ENCODE measurements around the gene CEP85L. TPM values are rescaled to one million over a fixed set of nuclear protein-coding genes. Genes with fewer than 3 reads are reported as not detected.

The CEP85L gene
- total RNA-seq, 1 experiment from 2014 or later = 5.8 TPM

GRCh38 chr6:118501099-118501498, 150.3 kb downstream of the CEP85L start:
- H3K4me1 Mint-ChIP-seq (ENCODE audit: low read depth, unreplicated experiment) = no peaks in the 10 kb centered on the region
- H3K4me3 Mint-ChIP-seq (ENCODE audit: low read depth, unreplicated experiment) = no peak overlapping the region
- no TSS peak for BruUV-seq (replicated peaks)
- CTCF ChIA-PET = no interaction called here
- no peak overlapping the region for H3K27ac Mint-ChIP-seq (ENCODE audit: unreplicated experiment)
- peaks cover 9% of the 10 kb centered on the region for H3K9me3 Mint-ChIP-seq (ENCODE audit: low read depth, unreplicated experiment)
- TF ChIP-seq, protein P1, sequence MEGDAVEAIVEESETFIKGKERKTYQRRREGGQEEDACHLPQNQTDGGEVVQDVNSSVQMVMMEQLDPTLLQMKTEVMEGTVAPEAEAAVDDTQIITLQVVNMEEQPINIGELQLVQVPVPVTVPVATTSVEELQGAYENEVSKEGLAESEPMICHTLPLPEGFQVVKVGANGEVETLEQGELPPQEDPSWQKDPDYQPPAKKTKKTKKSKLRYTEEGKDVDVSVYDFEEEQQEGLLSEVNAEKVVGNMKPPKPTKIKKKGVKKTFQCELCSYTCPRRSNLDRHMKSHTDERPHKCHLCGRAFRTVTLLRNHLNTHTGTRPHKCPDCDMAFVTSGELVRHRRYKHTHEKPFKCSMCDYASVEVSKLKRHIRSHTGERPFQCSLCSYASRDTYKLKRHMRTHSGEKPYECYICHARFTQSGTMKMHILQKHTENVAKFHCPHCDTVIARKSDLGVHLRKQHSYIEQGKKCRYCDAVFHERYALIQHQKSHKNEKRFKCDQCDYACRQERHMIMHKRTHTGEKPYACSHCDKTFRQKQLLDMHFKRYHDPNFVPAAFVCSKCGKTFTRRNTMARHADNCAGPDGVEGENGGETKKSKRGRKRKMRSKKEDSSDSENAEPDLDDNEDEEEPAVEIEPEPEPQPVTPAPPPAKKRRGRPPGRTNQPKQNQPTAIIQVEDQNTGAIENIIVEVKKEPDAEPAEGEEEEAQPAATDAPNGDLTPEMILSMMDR (IDR thresholded peaks at IDR 0.05; ENCODE audit: unreplicated experiment) = no peak
- no peak for DNase-seq
- no peaks in the 10 kb centered on the region for H3K36me3 Mint-ChIP-seq (ENCODE audit: insufficient read depth, unreplicated experiment)
- intact Hi-C loops (cut with micrococcal nuclease; ENCODE audit: unreplicated experiment) = no loop called here
- H3K27me3 Mint-ChIP-seq (ENCODE audit: unreplicated experiment) = no peaks in the 10 kb centered on the region

GRCh38 chr6:118500130-118501015, 151.0 kb downstream of the CEP85L start:
- H3K36me3 Mint-ChIP-seq (ENCODE audit: insufficient read depth, unreplicated experiment) = no peaks in the 10 kb centered on the region
- TF ChIP-seq, protein P1 (IDR thresholded peaks at IDR 0.05; ENCODE audit: unreplicated experiment) = no peak
- H3K4me3 Mint-ChIP-seq (ENCODE audit: low read depth, unreplicated experiment) = no peak overlapping the region
- no TSS peak for BruUV-seq (replicated peaks)
- DNase-seq = no peak
- CTCF ChIA-PET = no interaction called here
- H3K27me3 Mint-ChIP-seq (ENCODE audit: unreplicated experiment) = no peaks in the 10 kb centered on the region
- peaks cover 9% of the 10 kb centered on the region for H3K9me3 Mint-ChIP-seq (ENCODE audit: low read depth, unreplicated experiment)
- H3K4me1 Mint-ChIP-seq (ENCODE audit: low read depth, unreplicated experiment) = no peaks in the 10 kb centered on the region
- no peak overlapping the region for H3K27ac Mint-ChIP-seq (ENCODE audit: unreplicated experiment)
- intact Hi-C loops (cut with micrococcal nuclease; ENCODE audit: unreplicated experiment) = no loop called here

- Mint-ChIP-seq H3K36me3 (ENCODE audit: insufficient read depth, unreplicated experiment) (no peaks in the 10 kb centered on the region), H3K27ac (ENCODE audit: unreplicated experiment) (no peak overlapping the region), H3K4me1 (ENCODE audit: low read depth, unreplicated experiment) (no peaks in the 10 kb centered on the region), H3K4me3 (ENCODE audit: low read depth, unreplicated experiment) (no peak overlapping the region), H3K9me3 (ENCODE audit: low read depth, unreplicated experiment) (peaks cover 3% of the 10 kb centered on the region), H3K27me3 (ENCODE audit: unreplicated experiment) (no peaks in the 10 kb centered on the region)
- TF ChIP-seq, protein P1 (IDR thresholded peaks at IDR 0.05; ENCODE audit: unreplicated experiment) = no peak
- no TSS peak for BruUV-seq (replicated peaks)
- intact Hi-C loops (cut with micrococcal nuclease; ENCODE audit: unreplicated experiment) = no loop called here
- CTCF ChIA-PET = no interaction called here
- no peak for DNase-seq
These were observed 155.7 kb downstream of the CEP85L start for GRCh38 chr6:118495485-118496280.

DNA sequence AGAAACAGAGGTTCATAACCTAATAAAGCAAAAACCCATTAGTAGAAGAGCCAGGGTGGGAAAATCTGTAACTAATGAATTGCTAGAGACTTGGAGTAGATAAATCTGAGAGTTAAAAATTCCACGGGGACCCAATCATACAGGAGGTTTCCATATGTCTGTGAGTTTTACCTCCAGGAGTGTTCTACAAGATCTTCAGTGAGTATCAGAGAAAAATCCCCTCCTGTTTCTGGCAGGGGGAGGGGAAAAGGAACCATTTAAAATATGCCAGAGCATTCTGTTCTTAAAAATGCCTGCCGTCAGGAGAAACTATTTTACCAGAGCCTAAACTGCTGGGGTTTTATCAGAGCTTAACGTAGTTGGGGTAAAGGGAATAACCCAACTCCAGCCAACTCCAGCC, 157.3 kb downstream of the CEP85L start:
- Mint-ChIP-seq H3K27ac (ENCODE audit: unreplicated experiment) (no peak overlapping the region), H3K36me3 (ENCODE audit: insufficient read depth, unreplicated experiment) (no peaks in the 10 kb centered on the region), H3K9me3 (ENCODE audit: low read depth, unreplicated experiment) (no peaks in the 10 kb centered on the region), H3K27me3 (ENCODE audit: unreplicated experiment) (no peaks in the 10 kb centered on the region), H3K4me3 (ENCODE audit: low read depth, unreplicated experiment) (no peak overlapping the region), H3K4me1 (ENCODE audit: low read depth, unreplicated experiment) (no peaks in the 10 kb centered on the region)
- CTCF ChIA-PET = no interaction called here
- BruUV-seq (replicated peaks) = no TSS peak
- TF ChIP-seq, protein P1 (IDR thresholded peaks at IDR 0.05; ENCODE audit: unreplicated experiment) = no peak
- DNase-seq = no peak
- intact Hi-C loops (cut with micrococcal nuclease; ENCODE audit: unreplicated experiment) = no loop called here

Measured in Calu3 (cell line).